ENCODE results near the gene TUBA4A.

The TUBA4A gene

GRCh38 chr2:219246559-219246958 is 7.2 kb downstream of the TUBA4A start:
- Histone ChIP-seq H3K9ac (ENCODE audit: low read length in 5 of 5) (peak overlapping the region in 1 of 5 donors; percentile 68), H3K4me3 (ENCODE audit: low read depth in 1 of 5, low read length in 5 of 5) (no peak overlapping the region), H3K27ac (ENCODE audit: low read depth, low read length) (no peak overlapping the region)

DNA sequence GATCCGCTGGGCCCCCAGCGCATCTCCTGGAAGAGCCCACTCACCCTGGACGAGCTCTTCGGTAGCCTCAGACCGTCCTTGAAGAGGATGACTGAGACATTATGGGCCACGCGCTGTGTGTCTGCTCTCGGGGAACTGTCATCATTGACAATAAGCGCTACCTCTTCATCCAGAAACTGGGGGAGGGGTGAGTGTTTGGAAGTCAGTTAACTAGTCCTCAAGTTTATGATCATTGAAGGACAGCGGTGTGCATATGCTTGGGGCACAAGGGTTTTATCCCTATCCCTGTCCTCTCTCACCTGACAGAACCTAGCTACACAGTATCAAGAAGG is 7.9 kb downstream of the TUBA4A start:
- Histone ChIP-seq H3K27me3 (ENCODE audit: control insufficient read depth in 5 of 5, insufficient read depth in 4 of 5, low read length in 5 of 5) (no peaks in the 10 kb centered on the region), H3K36me3 (ENCODE audit: control insufficient read depth in 5 of 5, insufficient read depth in 5 of 5, low read length in 5 of 5) (peaks cover 0 to 35% (median 15%) of the 10 kb centered on the region in 5 donors), H3K4me1 (ENCODE audit: control insufficient read depth in 5 of 5, insufficient read depth in 5 of 5, low read length in 5 of 5) (peaks cover 9 to 64% (median 52%) of the 10 kb centered on the region in 5 donors), H3K9me3 (ENCODE audit: control insufficient read depth in 5 of 5, low read length in 5 of 5) (no peaks in the 10 kb centered on the region), H3K27ac (ENCODE audit: low read depth, low read length) (peak overlapping the region; percentile 83), H3K4me3 (ENCODE audit: low read depth in 1 of 5, low read length in 5 of 5) (peak overlapping the region; percentile 84 to 98 (median 92)), H3K9ac (ENCODE audit: low read length in 5 of 5) (peak overlapping the region; percentile 68 to 93 (median 92))

More at GRCh38 chr2:219246559-219246958, 7.2 kb downstream of the TUBA4A start:
- Histone ChIP-seq H3K36me3 (ENCODE audit: control insufficient read depth in 5 of 5, insufficient read depth in 5 of 5, low read length in 5 of 5) (peaks cover 0 to 38% (median 15%) of the 10 kb centered on the region in 5 donors), H3K27me3 (ENCODE audit: control insufficient read depth in 5 of 5, insufficient read depth in 4 of 5, low read length in 5 of 5) (no peaks in the 10 kb centered on the region), H3K9me3 (ENCODE audit: control insufficient read depth in 5 of 5, low read length in 5 of 5) (no peaks in the 10 kb centered on the region), H3K4me1 (ENCODE audit: control insufficient read depth in 5 of 5, insufficient read depth in 5 of 5, low read length in 5 of 5) (peaks cover 9 to 64% (median 52%) of the 10 kb centered on the region in 5 donors)

DNA sequence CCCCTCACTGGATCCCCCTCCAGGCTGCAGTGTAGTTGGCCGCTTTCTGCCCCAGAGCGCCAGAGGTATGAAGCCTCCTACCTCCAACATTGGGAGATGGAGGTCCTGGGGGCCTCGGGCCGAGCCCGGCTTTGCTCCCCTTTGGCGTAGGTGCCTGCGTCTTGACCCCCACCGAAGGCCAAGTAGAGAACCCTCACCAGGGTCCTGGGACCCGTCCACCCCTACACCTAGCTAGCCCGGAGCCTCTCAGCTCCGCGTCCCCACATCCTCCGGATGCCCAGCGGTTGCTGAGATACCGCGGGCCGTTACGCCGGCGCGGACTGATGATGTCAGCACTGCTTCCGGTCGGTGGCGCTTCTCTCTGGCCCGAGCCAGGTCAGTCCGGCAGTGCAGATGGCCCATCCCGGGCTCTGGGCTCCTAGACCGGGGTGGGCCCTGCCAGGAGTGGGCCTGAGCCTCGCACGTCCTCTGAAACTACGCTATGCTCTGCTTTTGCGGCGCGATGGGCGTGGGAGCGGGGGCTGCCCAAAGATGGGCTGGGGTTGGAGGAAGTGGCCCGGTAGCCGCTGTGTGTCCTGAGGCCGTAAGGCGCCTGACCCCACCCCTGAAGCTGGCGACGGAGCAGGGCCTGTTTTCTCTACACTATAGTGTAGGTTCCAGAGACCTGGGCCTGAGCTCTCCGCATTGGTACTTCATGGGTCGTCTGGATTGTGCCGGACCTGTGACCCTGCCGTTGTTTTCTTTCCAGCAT is 8.4 kb downstream of the TUBA4A start, which contains the start of the genes GLB1L and STK16:
TSS of gene GLB1L (minus strand) at position 297 of the 751 bp plus-strand sequence. CDS start 1,871 bp downstream, outside the sequence.
TSS of gene STK16 (plus strand) at position 332 of the 751 bp plus-strand sequence. CDS start 521 bp downstream, outside the sequence.
- Histone ChIP-seq H3K9ac (ENCODE audit: low read length in 5 of 5) (peak within 1 kb of the TSS; percentile 68 to 93 (median 92)), H3K9me3 (ENCODE audit: control insufficient read depth in 5 of 5, low read length in 5 of 5) (no peaks in the 10 kb centered on the region), H3K36me3 (ENCODE audit: control insufficient read depth in 5 of 5, insufficient read depth in 5 of 5, low read length in 5 of 5) (peaks cover 0 to 30% (median 13%) of the 10 kb centered on the region in 5 donors), H3K4me1 (ENCODE audit: control insufficient read depth in 5 of 5, insufficient read depth in 5 of 5, low read length in 5 of 5) (peaks cover 9 to 61% (median 50%) of the 10 kb centered on the region in 5 donors), H3K27ac (ENCODE audit: low read depth, low read length) (peak within 1 kb of the TSS; percentile 83), H3K4me3 (ENCODE audit: low read depth in 1 of 5, low read length in 5 of 5) (peak within 1 kb of the TSS; percentile 84 to 98 (median 92)), H3K27me3 (ENCODE audit: control insufficient read depth in 5 of 5, insufficient read depth in 4 of 5, low read length in 5 of 5) (no peaks in the 10 kb centered on the region)

GRCh38 chr2:219244789-219245147 is 8.9 kb downstream of the TUBA4A start:
- peak overlapping the region; percentile 84 to 98 (median 92) for H3K4me3 ChIP-seq (ENCODE audit: low read depth in 1 of 5, low read length in 5 of 5)
- peak overlapping the region; percentile 83 for H3K27ac ChIP-seq (ENCODE audit: low read depth, low read length)
- peak overlapping the region in 4 of 5 donors; percentile 89 to 93 (median 92) for H3K9ac ChIP-seq (ENCODE audit: low read length in 5 of 5)
- peaks cover 0 to 33% (median 16%) of the 10 kb centered on the region in 5 donors for H3K36me3 ChIP-seq (ENCODE audit: control insufficient read depth in 5 of 5, insufficient read depth in 5 of 5, low read length in 5 of 5)
- H3K9me3 ChIP-seq (ENCODE audit: control insufficient read depth in 5 of 5, low read length in 5 of 5), result no peaks in the 10 kb centered on the region
- peaks cover 7 to 55% (median 44%) of the 10 kb centered on the region in 5 donors for H3K4me1 ChIP-seq (ENCODE audit: control insufficient read depth in 5 of 5, insufficient read depth in 5 of 5, low read length in 5 of 5)
- H3K27me3 ChIP-seq (ENCODE audit: control insufficient read depth in 5 of 5, insufficient read depth in 4 of 5, low read length in 5 of 5), result no peaks in the 10 kb centered on the region

DNA sequence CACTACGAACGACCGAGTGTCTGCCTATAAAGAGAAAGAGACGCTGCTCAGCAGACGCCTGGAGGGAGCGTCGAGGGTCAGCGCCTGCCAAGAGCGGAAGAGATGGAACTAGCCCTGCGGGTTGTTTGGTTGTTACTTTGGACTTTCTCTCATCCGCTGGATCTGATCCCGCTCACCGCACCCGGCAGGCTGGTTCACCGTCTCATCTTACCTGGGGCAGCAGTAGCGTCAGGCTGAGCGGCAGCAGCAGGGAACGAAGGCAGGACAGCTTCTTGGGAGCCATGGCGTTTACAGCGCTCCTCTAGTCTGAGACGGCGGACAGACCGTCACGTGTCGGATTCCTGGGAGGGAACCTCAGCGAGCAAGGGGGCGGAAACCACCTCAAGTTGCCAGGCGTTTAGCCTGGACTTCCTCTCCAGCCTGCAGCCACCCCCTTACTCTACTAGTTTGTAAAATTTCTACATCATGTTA is 10.4 kb downstream of the TUBA4A start:
- Histone ChIP-seq H3K9ac (ENCODE audit: low read length in 5 of 5) (peak overlapping the region in 2 of 5 donors; percentile 32 to 54), H3K27me3 (ENCODE audit: control insufficient read depth in 5 of 5, insufficient read depth in 4 of 5, low read length in 5 of 5) (no peaks in the 10 kb centered on the region), H3K9me3 (ENCODE audit: control insufficient read depth in 5 of 5, low read length in 5 of 5) (no peaks in the 10 kb centered on the region), H3K4me1 (ENCODE audit: control insufficient read depth in 5 of 5, insufficient read depth in 5 of 5, low read length in 5 of 5) (peaks cover 2 to 45% (median 33%) of the 10 kb centered on the region in 5 donors), H3K27ac (ENCODE audit: low read depth, low read length) (no peak overlapping the region), H3K4me3 (ENCODE audit: low read depth in 1 of 5, low read length in 5 of 5) (peak overlapping the region; percentile 37 to 69 (median 59)), H3K36me3 (ENCODE audit: control insufficient read depth in 5 of 5, insufficient read depth in 5 of 5, low read length in 5 of 5) (peaks cover 0 to 35% (median 25%) of the 10 kb centered on the region in 5 donors)

- Histone ChIP-seq H3K9ac (ENCODE audit: low read length in 5 of 5) (no peak overlapping the region), H3K4me3 (ENCODE audit: low read depth in 1 of 5, low read length in 5 of 5) (no peak overlapping the region), H3K4me1 (ENCODE audit: control insufficient read depth in 5 of 5, insufficient read depth in 5 of 5, low read length in 5 of 5) (peaks cover 0 to 14% (median 11%) of the 10 kb centered on the region in 5 donors), H3K9me3 (ENCODE audit: control insufficient read depth in 5 of 5, low read length in 5 of 5) (no peaks in the 10 kb centered on the region), H3K27me3 (ENCODE audit: control insufficient read depth in 5 of 5, insufficient read depth in 4 of 5, low read length in 5 of 5) (no peaks in the 10 kb centered on the region), H3K36me3 (ENCODE audit: control insufficient read depth in 5 of 5, insufficient read depth in 5 of 5, low read length in 5 of 5) (peaks cover 26 to 75% (median 72%) of the 10 kb centered on the region in 5 donors), H3K27ac (ENCODE audit: low read depth, low read length) (no peak overlapping the region)
Observed at GRCh38 chr2:219234331-219234730, 19.4 kb downstream of the TUBA4A start.

GRCh38 chr2:219230059-219230540 is 23.6 kb downstream of the TUBA4A start:
- Histone ChIP-seq H3K27me3 (ENCODE audit: control insufficient read depth in 5 of 5, insufficient read depth in 4 of 5, low read length in 5 of 5) (no peaks in the 10 kb centered on the region), H3K4me1 (ENCODE audit: control insufficient read depth in 5 of 5, insufficient read depth in 5 of 5, low read length in 5 of 5) (peaks cover 5 to 38% (median 27%) of the 10 kb centered on the region in 5 donors), H3K9ac (ENCODE audit: low read length in 5 of 5) (peak overlapping the region; percentile 16 to 91 (median 76)), H3K27ac (ENCODE audit: low read depth, low read length) (peak overlapping the region; percentile 89), H3K36me3 (ENCODE audit: control insufficient read depth in 5 of 5, insufficient read depth in 5 of 5, low read length in 5 of 5) (peaks cover 20 to 53% (median 45%) of the 10 kb centered on the region in 5 donors), H3K4me3 (ENCODE audit: low read depth in 1 of 5, low read length in 5 of 5) (peak overlapping the region; percentile 61 to 98 (median 83)), H3K9me3 (ENCODE audit: control insufficient read depth in 5 of 5, low read length in 5 of 5) (no peaks in the 10 kb centered on the region)

DNA sequence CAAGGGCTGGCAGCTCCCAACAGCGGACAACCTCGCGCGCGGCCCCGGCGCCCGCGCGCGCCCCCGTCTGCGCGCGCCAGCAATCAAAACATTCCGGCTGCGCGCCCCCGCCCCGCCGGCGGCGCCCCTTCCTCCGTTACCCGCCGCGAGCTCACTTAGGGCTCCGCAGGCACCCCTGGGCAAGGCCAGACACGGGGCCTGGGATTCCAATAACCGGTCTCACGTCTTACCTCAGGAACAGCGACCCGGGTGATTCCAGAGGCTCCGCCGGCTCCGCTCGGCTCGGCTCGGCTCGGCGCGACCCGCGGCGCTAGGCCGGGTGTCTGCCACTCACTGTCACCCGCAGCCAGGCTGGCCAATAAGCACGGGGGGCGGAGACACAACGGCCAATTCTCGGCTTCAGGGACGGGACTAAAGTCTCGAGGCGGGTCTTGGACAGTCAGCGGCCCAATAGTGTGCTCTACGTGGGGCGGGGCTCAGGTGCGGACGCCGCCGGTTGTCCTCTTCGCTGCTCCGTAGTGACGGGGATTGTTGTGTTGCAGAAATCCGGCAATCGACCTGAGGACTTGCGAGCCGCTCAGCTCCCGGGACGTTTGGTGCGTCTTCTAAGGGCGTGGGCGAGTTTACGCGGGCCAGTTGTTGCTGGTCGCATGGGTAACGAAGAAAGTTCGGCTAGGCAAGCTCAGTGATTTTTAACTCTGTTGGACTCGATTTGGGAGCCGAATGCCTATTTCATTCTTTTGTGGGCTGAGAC is 24.2 kb downstream of the TUBA4A start, which contains the start of the genes ANKZF1 and ATG9A:
TSS of gene ANKZF1 (plus strand) at position 502 of the 754 bp plus-strand sequence. CDS start 452 bp downstream, outside the sequence.
TSS of gene ATG9A (minus strand) at position 332 of the 754 bp plus-strand sequence. CDS start 1,612 bp downstream, outside the sequence.
- Histone ChIP-seq H3K36me3 (ENCODE audit: control insufficient read depth in 5 of 5, insufficient read depth in 5 of 5, low read length in 5 of 5) (peaks cover 17 to 53% (median 45%) of the 10 kb centered on the region in 5 donors), H3K4me3 (ENCODE audit: low read depth in 1 of 5, low read length in 5 of 5) (peak within 1 kb of the TSS; percentile 76 to 98 (median 83)), H3K27ac (ENCODE audit: low read depth, low read length) (peak within 1 kb of the TSS; percentile 89), H3K4me1 (ENCODE audit: control insufficient read depth in 5 of 5, insufficient read depth in 5 of 5, low read length in 5 of 5) (peaks cover 5 to 40% (median 27%) of the 10 kb centered on the region in 5 donors), H3K9ac (ENCODE audit: low read length in 5 of 5) (peak within 1 kb of the TSS; percentile 80 to 98 (median 91)), H3K27me3 (ENCODE audit: control insufficient read depth in 5 of 5, insufficient read depth in 4 of 5, low read length in 5 of 5) (no peaks in the 10 kb centered on the region), H3K9me3 (ENCODE audit: control insufficient read depth in 5 of 5, low read length in 5 of 5) (no peaks in the 10 kb centered on the region)

- Histone ChIP-seq H3K36me3 (ENCODE audit: control insufficient read depth in 5 of 5, insufficient read depth in 5 of 5, low read length in 5 of 5) (peaks cover 12 to 53% (median 45%) of the 10 kb centered on the region in 5 donors), H3K4me1 (ENCODE audit: control insufficient read depth in 5 of 5, insufficient read depth in 5 of 5, low read length in 5 of 5) (peaks cover 5 to 40% (median 27%) of the 10 kb centered on the region in 5 donors), H3K9ac (ENCODE audit: low read length in 5 of 5) (peak overlapping the region; percentile 80 to 98 (median 91)), H3K27me3 (ENCODE audit: control insufficient read depth in 5 of 5, insufficient read depth in 4 of 5, low read length in 5 of 5) (no peaks in the 10 kb centered on the region), H3K27ac (ENCODE audit: low read depth, low read length) (peak overlapping the region; percentile 89), H3K4me3 (ENCODE audit: low read depth in 1 of 5, low read length in 5 of 5) (peak overlapping the region; percentile 76 to 95 (median 83)), H3K9me3 (ENCODE audit: control insufficient read depth in 5 of 5, low read length in 5 of 5) (no peaks in the 10 kb centered on the region)
Observed at GRCh38 chr2:219228911-219229304, 24.8 kb downstream of the TUBA4A start.

Measured in subcutaneous abdominal adipose tissue (tissue), 5 donors.